ENCODE data around the gene NEUROG1.

- TF ChIP-seq EP300 (IDR thresholded peaks at IDR 0.05) = no peak
- TF ChIP-seq CTCF (IDR thresholded peaks at IDR 0.05) = no peak
- TF ChIP-seq POLR2A (IDR thresholded peaks at IDR 0.05) = no peak
These were observed 21.6 kb downstream of the NEUROG1 start for GRCh38 chr5:135514116-135514515.

Measured in tibial nerve (tissue), 4 donors.